GM12872 (cell line): Measurements from ENCODE around the gene TAPBPL.

Experiments
- CTCF ChIP-seq: IDR thresholded peaks from 3 replicates; pipeline ENCODE4 v1.5.1; 2011; ENCODE audit warnings: low read depth, mild to moderate bottlenecking, low read length, moderate library complexity; ENCODE audit not compliant: insufficient read depth

Gene TAPBPL

GRCh38 chr12:6460751-6461371 lies 9.0 kb downstream of the TAPBPL start:
- TF ChIP-seq CTCF, result no peak

GRCh38 chr12:6461401-6462233 lies 9.8 kb downstream of the TAPBPL start:
- no peak for TF ChIP-seq CTCF

- no peak for TF ChIP-seq CTCF
Measured at GRCh38 chr12:6462234-6462995, 10.6 kb downstream of the TAPBPL start.

- TF ChIP-seq CTCF, result no peak
Measured at GRCh38 chr12:6463216-6463615, 11.4 kb downstream of the TAPBPL start.

- TF ChIP-seq CTCF, result no peak
Measured at GRCh38 chr12:6463858-6464257, 12.0 kb downstream of the TAPBPL start.

- TF ChIP-seq CTCF, result no peak
Measured at GRCh38 chr12:6464531-6464930, 12.7 kb downstream of the TAPBPL start.
